ENCODE data around the gene DIO3. TPM values are rescaled to one million over a fixed set of nuclear protein-coding genes. Genes with fewer than 3 reads are reported as not detected.

Gene DIO3
- polyA plus RNA-seq, 3 donors: not detected

DNA sequence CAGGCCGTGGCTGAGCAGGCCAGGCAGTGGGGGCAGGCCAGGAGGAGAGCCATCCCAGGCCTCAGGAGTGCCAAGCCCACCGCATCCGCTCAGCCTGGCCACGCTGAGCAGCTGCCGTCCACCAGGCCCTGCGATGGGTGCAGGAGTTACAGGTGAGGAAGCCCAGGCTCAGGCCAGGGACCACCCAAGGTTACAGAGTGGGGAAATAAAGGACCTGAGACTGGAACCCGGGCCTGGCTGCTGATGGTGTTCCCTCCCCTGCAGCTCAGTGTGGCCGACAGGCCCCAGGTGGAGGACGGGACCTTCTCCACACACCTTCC is 49.0 kb upstream of the DIO3 start:
- DNase-seq: no peak
- Histone ChIP-seq H3K9me3 (replicated peaks in 1 of 2; ENCODE audit: control insufficient read depth in 1 of 2, insufficient read depth in 1 of 2, low read length in 2 of 2) (peaks cover 0 to 15% of the 10 kb centered on the region in 2 donors), H3K4me1 (ENCODE audit: control insufficient read depth in 1 of 2, insufficient read depth in 2 of 2, low read length in 2 of 2) (peaks cover 3 to 8% of the 10 kb centered on the region in 2 donors), H3K9ac (ENCODE audit: insufficient read depth, low read length, poor library complexity, severe bottlenecking) (no peak overlapping the region), H3K79me2 (ENCODE audit: insufficient read depth, low read length) (no peaks in the 10 kb centered on the region), H3K4me3 (replicated peaks in 1 of 3; ENCODE audit: low read depth in 2 of 3, low read length in 3 of 3) (no peak overlapping the region), H3K27me3 (ENCODE audit: control insufficient read depth in 2 of 2, insufficient read depth in 2 of 2, low read length in 2 of 2) (no peaks in the 10 kb centered on the region), H3K27ac (ENCODE audit: low read depth in 1 of 2, low read length in 2 of 2) (no peak overlapping the region), H3K4me2 (replicated peaks; ENCODE audit: extremely low read depth, low read length, poor library complexity, severe bottlenecking) (no peak overlapping the region), H3K36me3 (replicated peaks in 1 of 2; ENCODE audit: control insufficient read depth in 1 of 2, insufficient read depth in 2 of 2, low read length in 2 of 2) (no peaks in the 10 kb centered on the region), H2AFZ (ENCODE audit: insufficient read depth, low read depth, low read length, poor library complexity, severe bottlenecking) (no peak overlapping the region), H4K20me1 (ENCODE audit: insufficient read depth, low read length) (no peaks in the 10 kb centered on the region)
- Mint-ChIP-seq H3K9me3 (peaks cover 6 to 18% (median 16%) of the 10 kb centered on the region in 7 donors), H3K36me3 (no peaks in the 10 kb centered on the region), H3K27me3 (ENCODE audit: low read depth in 3 of 3) (peaks cover 1 to 4% (median 4%) of the 10 kb centered on the region in 3 donors), H3K27ac (no peak overlapping the region), H3K4me1 (peaks cover 9% of the 10 kb centered on the region), H3K4me3 (no peak overlapping the region)
- TF ChIP-seq, protein P1, sequence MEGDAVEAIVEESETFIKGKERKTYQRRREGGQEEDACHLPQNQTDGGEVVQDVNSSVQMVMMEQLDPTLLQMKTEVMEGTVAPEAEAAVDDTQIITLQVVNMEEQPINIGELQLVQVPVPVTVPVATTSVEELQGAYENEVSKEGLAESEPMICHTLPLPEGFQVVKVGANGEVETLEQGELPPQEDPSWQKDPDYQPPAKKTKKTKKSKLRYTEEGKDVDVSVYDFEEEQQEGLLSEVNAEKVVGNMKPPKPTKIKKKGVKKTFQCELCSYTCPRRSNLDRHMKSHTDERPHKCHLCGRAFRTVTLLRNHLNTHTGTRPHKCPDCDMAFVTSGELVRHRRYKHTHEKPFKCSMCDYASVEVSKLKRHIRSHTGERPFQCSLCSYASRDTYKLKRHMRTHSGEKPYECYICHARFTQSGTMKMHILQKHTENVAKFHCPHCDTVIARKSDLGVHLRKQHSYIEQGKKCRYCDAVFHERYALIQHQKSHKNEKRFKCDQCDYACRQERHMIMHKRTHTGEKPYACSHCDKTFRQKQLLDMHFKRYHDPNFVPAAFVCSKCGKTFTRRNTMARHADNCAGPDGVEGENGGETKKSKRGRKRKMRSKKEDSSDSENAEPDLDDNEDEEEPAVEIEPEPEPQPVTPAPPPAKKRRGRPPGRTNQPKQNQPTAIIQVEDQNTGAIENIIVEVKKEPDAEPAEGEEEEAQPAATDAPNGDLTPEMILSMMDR (IDR thresholded peaks at IDR 0.05): no peak
- 93% methylated on average over 3 of the region's 9 CpGs for WGBS (ENCODE audit: insufficient coverage)
- intact Hi-C loops (cut with micrococcal nuclease): no loop called here

DNA sequence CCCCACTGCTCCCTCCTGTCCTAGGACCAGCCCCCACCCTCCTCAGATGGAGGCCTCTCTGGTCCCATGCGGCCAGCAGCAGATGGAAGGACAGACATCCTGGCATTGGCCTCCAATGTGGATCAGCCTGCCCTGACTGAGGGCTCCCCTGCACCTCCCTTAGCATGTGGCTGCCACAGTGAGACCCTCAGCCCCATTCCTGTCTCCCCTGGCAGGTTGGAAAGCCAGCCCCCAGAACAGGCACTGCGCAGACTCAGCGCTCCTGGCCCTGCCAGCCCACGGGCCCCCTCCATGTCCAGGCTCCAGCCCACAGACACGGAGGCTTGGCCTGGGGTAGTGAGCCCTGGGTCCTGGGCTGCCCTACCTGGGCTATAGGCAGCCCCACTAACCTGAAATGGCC is 47.2 kb upstream of the DIO3 start:
- Mint-ChIP-seq H3K9me3 (peaks cover 6 to 20% (median 16%) of the 10 kb centered on the region in 7 donors), H3K4me1 (peaks cover 13% of the 10 kb centered on the region), H3K27ac (no peak overlapping the region), H3K4me3 (no peak overlapping the region), H3K36me3 (no peaks in the 10 kb centered on the region), H3K27me3 (ENCODE audit: low read depth in 3 of 3) (peaks cover 1 to 4% (median 4%) of the 10 kb centered on the region in 3 donors)
- H3K27me3 ChIP-seq (ENCODE audit: control insufficient read depth in 2 of 2, insufficient read depth in 2 of 2, low read length in 2 of 2): no peaks in the 10 kb centered on the region
- no peak overlapping the region for H3K27ac ChIP-seq (ENCODE audit: low read depth in 1 of 2, low read length in 2 of 2)
- no peaks in the 10 kb centered on the region for H3K36me3 ChIP-seq (replicated peaks in 1 of 2; ENCODE audit: control insufficient read depth in 1 of 2, insufficient read depth in 2 of 2, low read length in 2 of 2)
- H3K4me1 ChIP-seq (ENCODE audit: control insufficient read depth in 1 of 2, insufficient read depth in 2 of 2, low read length in 2 of 2): peaks cover 3 to 8% of the 10 kb centered on the region in 2 donors
- H3K9me3 ChIP-seq (replicated peaks in 1 of 2; ENCODE audit: control insufficient read depth in 1 of 2, insufficient read depth in 1 of 2, low read length in 2 of 2): peaks cover 0 to 15% of the 10 kb centered on the region in 2 donors
- H3K9ac ChIP-seq (ENCODE audit: insufficient read depth, low read length, poor library complexity, severe bottlenecking): no peak overlapping the region
- intact Hi-C loops (cut with micrococcal nuclease): no loop called here
- no peak overlapping the region for H3K4me2 ChIP-seq (replicated peaks; ENCODE audit: extremely low read depth, low read length, poor library complexity, severe bottlenecking)
- no peaks in the 10 kb centered on the region for H3K79me2 ChIP-seq (ENCODE audit: insufficient read depth, low read length)
- no peak overlapping the region for H2AFZ ChIP-seq (ENCODE audit: insufficient read depth, low read depth, low read length, poor library complexity, severe bottlenecking)
- H3K4me3 ChIP-seq (replicated peaks in 1 of 3; ENCODE audit: low read depth in 2 of 3, low read length in 3 of 3): no peak overlapping the region
- H4K20me1 ChIP-seq (ENCODE audit: insufficient read depth, low read length): no peaks in the 10 kb centered on the region
- DNase-seq: no peak
- 85% methylated on average over 5 of the region's 5 CpGs for WGBS (ENCODE audit: insufficient coverage)
- TF ChIP-seq, protein P1 (IDR thresholded peaks at IDR 0.05): no peak

All from CD14-positive monocyte (primary cell).